ENCODE data around the gene PACSIN1. TPM values are rescaled to one million over a fixed set of nuclear protein-coding genes. Genes with fewer than 3 reads are reported as not detected.

Gene PACSIN1
- total RNA-seq, 4 donors from 2014 or later: 0.08 to 0.42 (median 0.10) TPM; not detected in 1

- 88 to 94% methylated on average over 8 of the region's 8 CpGs for WGBS, 2 donors
- no peak for TF ChIP-seq CTCF (IDR thresholded peaks at IDR 0.05)
- TF ChIP-seq POLR2A (IDR thresholded peaks at IDR 0.05): no peak
- intact Hi-C loops (cut with DNase I; ENCODE audit: low total_unique reads): no loop called here
- no peak for DNase-seq (ENCODE audit: low spot score in 2 of 2)
- H3K4me3 ChIP-seq (ENCODE audit: low read depth, poor library complexity, severe bottlenecking): no peak overlapping the region
Measured at GRCh38 chr6:34519971-34520644, 54.2 kb downstream of the PACSIN1 start.

GRCh38 chr6:34520645-34521462, 55.0 kb downstream of the PACSIN1 start:
- intact Hi-C loops (cut with DNase I; ENCODE audit: low total_unique reads): no loop called here
- no peak for DNase-seq (ENCODE audit: low spot score in 2 of 2)
- WGBS, 2 donors: 84 to 87% methylated on average over 24 of the region's 24 CpGs
- no peak for TF ChIP-seq CTCF (IDR thresholded peaks at IDR 0.05)
- TF ChIP-seq POLR2A (IDR thresholded peaks at IDR 0.05): no peak
- H3K4me3 ChIP-seq (ENCODE audit: low read depth, poor library complexity, severe bottlenecking): no peak overlapping the region

- WGBS, 2 donors: 89 to 93% methylated on average over 28 of the region's 28 CpGs
- intact Hi-C loops (cut with DNase I; ENCODE audit: low total_unique reads): no loop called here
- H3K4me3 ChIP-seq (ENCODE audit: low read depth, poor library complexity, severe bottlenecking): no peak overlapping the region
Measured at GRCh38 chr6:34521463-34522285, 55.8 kb downstream of the PACSIN1 start.

GRCh38 chr6:34522761-34523160, 56.9 kb downstream of the PACSIN1 start:
- TF ChIP-seq CTCF (IDR thresholded peaks at IDR 0.05): no peak
- TF ChIP-seq POLR2A (IDR thresholded peaks at IDR 0.05): no peak
- H3K4me3 ChIP-seq (ENCODE audit: low read depth, poor library complexity, severe bottlenecking): no peak overlapping the region
- intact Hi-C loops (cut with DNase I; ENCODE audit: low total_unique reads): no loop called here
- no peak for DNase-seq (ENCODE audit: low spot score in 2 of 2)
- 84 to 88% methylated on average over 10 of the region's 10 CpGs for WGBS, 2 donors

More at GRCh38 chr6:34521463-34522285, 55.8 kb downstream of the PACSIN1 start:
- no peak for DNase-seq (ENCODE audit: low spot score in 2 of 2)
- TF ChIP-seq CTCF (IDR thresholded peaks at IDR 0.05) (no peak), POLR2A (IDR thresholded peaks at IDR 0.05) (no peak)

- no peak for DNase-seq (ENCODE audit: low spot score in 2 of 2)
- TF ChIP-seq CTCF (IDR thresholded peaks at IDR 0.05): no peak
- no peak for TF ChIP-seq POLR2A (IDR thresholded peaks at IDR 0.05)
- intact Hi-C loops (cut with DNase I; ENCODE audit: low total_unique reads): no loop called here
- no peak overlapping the region for H3K4me3 ChIP-seq (ENCODE audit: low read depth, poor library complexity, severe bottlenecking)
- 85 to 95% methylated on average over 8 of the region's 8 CpGs for WGBS, 2 donors
Measured at GRCh38 chr6:34523441-34524206, 57.7 kb downstream of the PACSIN1 start.
